Astrocyte of the spinal cord (primary cell): ENCODE results near the gene GAK.
"Not testable (repeated sequence)": the region's sequence is repeated elsewhere in the genome, so short reads cannot be mapped to it uniquely, and the experiment has no call there.

Experiments used
- DNase-seq: peaks from one replicate; pipeline ENCODE4 v3.0.0; 2011; ENCODE audit warnings: low read depth, low spot score
- H3K4me3 ChIP-seq: 2 replicates; pipeline ENCODE4 v1.5.1; 2011; ENCODE audit warnings: low read depth, mild to moderate bottlenecking, low read length, moderate library complexity
- CTCF ChIP-seq: IDR thresholded peaks from 2 replicates; pipeline ENCODE4 v1.5.1; 2012; ENCODE audit warnings: low read depth, mild to moderate bottlenecking, low read length, inconsistent platforms
- in situ Hi-C: cut with HindIII; loops from 2 replicates; pipeline ENCODE4 v1.10.0; 2017; ENCODE audit warnings: low sequenced_read_pairs

GAK gene

GRCh38 chr4:931960-932712 lies at the start of gene GAK, which contains the start of gene TMEM175:
TSS of gene GAK (minus strand) at chr4:932316. CDS start at chr4:932187, 129 bp downstream.
TSS of gene TMEM175 (plus strand) at chr4:932460. CDS start at chr4:947740, 15,280 bp downstream.
- in situ Hi-C loops: no loop called here
- TF ChIP-seq CTCF: no peak
- H3K4me3 ChIP-seq: peak within 1 kb of the TSS; percentile 67
- DNase-seq: peak; percentile 96

- no peak overlapping the region for H3K4me3 ChIP-seq
- in situ Hi-C loops: no loop called here
- no peak for TF ChIP-seq CTCF
- DNase-seq: no peak
Observed at GRCh38 chr4:978957-979701, 47.0 kb upstream of the GAK start.

GRCh38 chr4:976016-976415 lies 43.9 kb upstream of the GAK start:
- in situ Hi-C loops, DNase-seq, H3K4me3 ChIP-seq: not testable (repeated sequence)

GRCh38 chr4:974668-975067 lies 42.6 kb upstream of the GAK start:
- in situ Hi-C loops: no loop called here
- no peak for DNase-seq
- H3K4me3 ChIP-seq: no peak overlapping the region
- no peak for TF ChIP-seq CTCF

- DNase-seq: peak; percentile 77
- in situ Hi-C loops: no loop called here
- no peak for TF ChIP-seq CTCF
- peak within 1 kb of the TSS; percentile 53 for H3K4me3 ChIP-seq
Observed at GRCh38 chr4:973431-974397, 41.6 kb upstream of the GAK start, which contains the start of gene DGKQ. TSS of gene DGKQ (minus strand) at chr4:973569. CDS start at chr4:973482, 87 bp downstream.

- no peak for DNase-seq
- in situ Hi-C loops: no loop called here
- peak overlapping the region; percentile 53 for H3K4me3 ChIP-seq
- no peak for TF ChIP-seq CTCF
Observed at GRCh38 chr4:972651-973424, 40.7 kb upstream of the GAK start.
